ENCODE data around the gene CLSTN3. TPM values are rescaled to one million over a fixed set of nuclear protein-coding genes. Genes with fewer than 3 reads are reported as not detected.

The CLSTN3 gene
- total and polyA plus RNA-seq, 9 of the 15 experiments (the other 6 are each of a cell fraction or from before 2014, with no cell fraction given) = 0.08 to 23.2 (median 11.0) TPM

DNA sequence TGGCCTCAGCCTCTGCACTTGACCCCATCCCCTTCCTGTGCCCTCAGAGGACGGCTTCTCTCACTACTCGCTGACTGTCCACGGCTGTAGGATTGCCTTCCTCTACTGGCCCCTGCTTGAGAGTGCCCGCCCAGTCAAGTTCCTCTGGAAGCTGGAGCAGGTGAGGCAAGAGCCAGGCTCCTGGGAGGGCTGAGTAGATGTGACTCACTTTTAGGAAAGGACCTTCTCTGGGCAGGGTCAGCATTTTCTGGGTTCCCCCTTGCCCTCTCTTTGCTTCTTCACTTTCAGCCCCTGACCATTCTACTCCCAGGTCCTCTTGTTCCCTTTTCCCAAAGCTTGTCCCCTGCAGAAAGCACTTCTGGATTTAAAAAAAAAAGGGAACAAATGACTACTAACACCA lies 7.7 kb downstream of the CLSTN3 start:
- intact Hi-C loops (cut with micrococcal nuclease) (no loop called here), in situ Hi-C loops (cut with MboI) (no loop called here)
- no peak overlapping the region for H3K4me2 ChIP-seq (ENCODE audit: insufficient read depth, low read length)
- H3K79me2 ChIP-seq (ENCODE audit: control insufficient read depth, insufficient read depth, low read length) = no peaks in the 10 kb centered on the region
- FAIRE-seq = no peak
- 86% methylated on average over 4 of the region's 4 CpGs for WGBS (ENCODE audit: insufficient coverage, low coverage, missing lambda C conversion rate)
- TF ChIP-seq GATA2 (CRISPR knock-in tag; IDR thresholded peaks at IDR 0.05) = no peak
- TF ChIP-seq, protein P1, sequence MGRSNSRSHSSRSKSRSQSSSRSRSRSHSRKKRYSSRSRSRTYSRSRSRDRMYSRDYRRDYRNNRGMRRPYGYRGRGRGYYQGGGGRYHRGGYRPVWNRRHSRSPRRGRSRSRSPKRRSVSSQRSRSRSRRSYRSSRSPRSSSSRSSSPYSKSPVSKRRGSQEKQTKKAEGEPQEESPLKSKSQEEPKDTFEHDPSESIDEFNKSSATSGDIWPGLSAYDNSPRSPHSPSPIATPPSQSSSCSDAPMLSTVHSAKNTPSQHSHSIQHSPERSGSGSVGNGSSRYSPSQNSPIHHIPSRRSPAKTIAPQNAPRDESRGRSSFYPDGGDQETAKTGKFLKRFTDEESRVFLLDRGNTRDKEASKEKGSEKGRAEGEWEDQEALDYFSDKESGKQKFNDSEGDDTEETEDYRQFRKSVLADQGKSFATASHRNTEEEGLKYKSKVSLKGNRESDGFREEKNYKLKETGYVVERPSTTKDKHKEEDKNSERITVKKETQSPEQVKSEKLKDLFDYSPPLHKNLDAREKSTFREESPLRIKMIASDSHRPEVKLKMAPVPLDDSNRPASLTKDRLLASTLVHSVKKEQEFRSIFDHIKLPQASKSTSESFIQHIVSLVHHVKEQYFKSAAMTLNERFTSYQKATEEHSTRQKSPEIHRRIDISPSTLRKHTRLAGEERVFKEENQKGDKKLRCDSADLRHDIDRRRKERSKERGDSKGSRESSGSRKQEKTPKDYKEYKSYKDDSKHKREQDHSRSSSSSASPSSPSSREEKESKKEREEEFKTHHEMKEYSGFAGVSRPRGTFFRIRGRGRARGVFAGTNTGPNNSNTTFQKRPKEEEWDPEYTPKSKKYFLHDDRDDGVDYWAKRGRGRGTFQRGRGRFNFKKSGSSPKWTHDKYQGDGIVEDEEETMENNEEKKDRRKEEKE (IDR thresholded peaks at IDR 0.05; ENCODE audit: borderline replicate concordance in 1 of 2, control insufficient read depth in 1 of 2, low read depth in 2 of 2, low read length in 1 of 2) = no peak
- TF ChIP-seq MEF2A (IDR thresholded peaks at IDR 0.05; ENCODE audit: control insufficient read depth, low read depth, low read length) = no peak
- no peak for TF ChIP-seq NONO (IDR thresholded peaks at IDR 0.05; ENCODE audit: low read depth in 2 of 2, low read length in 1 of 2)
- TF ChIP-seq, protein P2, sequence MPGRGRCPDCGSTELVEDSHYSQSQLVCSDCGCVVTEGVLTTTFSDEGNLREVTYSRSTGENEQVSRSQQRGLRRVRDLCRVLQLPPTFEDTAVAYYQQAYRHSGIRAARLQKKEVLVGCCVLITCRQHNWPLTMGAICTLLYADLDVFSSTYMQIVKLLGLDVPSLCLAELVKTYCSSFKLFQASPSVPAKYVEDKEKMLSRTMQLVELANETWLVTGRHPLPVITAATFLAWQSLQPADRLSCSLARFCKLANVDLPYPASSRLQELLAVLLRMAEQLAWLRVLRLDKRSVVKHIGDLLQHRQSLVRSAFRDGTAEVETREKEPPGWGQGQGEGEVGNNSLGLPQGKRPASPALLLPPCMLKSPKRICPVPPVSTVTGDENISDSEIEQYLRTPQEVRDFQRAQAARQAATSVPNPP (IDR thresholded peaks at IDR 0.05; ENCODE audit: borderline replicate concordance, insufficient read depth, insufficient read length) = no peak
- TF ChIP-seq, protein P3, sequence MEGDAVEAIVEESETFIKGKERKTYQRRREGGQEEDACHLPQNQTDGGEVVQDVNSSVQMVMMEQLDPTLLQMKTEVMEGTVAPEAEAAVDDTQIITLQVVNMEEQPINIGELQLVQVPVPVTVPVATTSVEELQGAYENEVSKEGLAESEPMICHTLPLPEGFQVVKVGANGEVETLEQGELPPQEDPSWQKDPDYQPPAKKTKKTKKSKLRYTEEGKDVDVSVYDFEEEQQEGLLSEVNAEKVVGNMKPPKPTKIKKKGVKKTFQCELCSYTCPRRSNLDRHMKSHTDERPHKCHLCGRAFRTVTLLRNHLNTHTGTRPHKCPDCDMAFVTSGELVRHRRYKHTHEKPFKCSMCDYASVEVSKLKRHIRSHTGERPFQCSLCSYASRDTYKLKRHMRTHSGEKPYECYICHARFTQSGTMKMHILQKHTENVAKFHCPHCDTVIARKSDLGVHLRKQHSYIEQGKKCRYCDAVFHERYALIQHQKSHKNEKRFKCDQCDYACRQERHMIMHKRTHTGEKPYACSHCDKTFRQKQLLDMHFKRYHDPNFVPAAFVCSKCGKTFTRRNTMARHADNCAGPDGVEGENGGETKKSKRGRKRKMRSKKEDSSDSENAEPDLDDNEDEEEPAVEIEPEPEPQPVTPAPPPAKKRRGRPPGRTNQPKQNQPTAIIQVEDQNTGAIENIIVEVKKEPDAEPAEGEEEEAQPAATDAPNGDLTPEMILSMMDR (IDR thresholded peaks at IDR 0.05 in 2 of 3, conservative IDR thresholded peaks at IDR 0.05 in 1 of 3; ENCODE audit: insufficient read depth in 2 of 3, low read depth in 1 of 3, low read length in 3 of 3) = no peak
- TF ChIP-seq NEUROD1 (IDR thresholded peaks at IDR 0.05; ENCODE audit: borderline replicate concordance, low read depth, low read length, partially characterized antibody) = no peak
- TF ChIP-seq, protein P4, sequence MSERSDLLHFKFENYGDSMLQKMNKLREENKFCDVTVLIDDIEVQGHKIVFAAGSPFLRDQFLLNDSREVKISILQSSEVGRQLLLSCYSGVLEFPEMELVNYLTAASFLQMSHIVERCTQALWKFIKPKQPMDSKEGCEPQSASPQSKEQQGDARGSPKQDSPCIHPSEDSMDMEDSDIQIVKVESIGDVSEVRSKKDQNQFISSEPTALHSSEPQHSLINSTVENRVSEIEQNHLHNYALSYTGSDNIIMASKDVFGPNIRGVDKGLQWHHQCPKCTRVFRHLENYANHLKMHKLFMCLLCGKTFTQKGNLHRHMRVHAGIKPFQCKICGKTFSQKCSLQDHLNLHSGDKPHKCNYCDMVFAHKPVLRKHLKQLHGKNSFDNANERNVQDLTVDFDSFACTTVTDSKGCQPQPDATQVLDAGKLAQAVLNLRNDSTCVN (CRISPR knock-in tag; IDR thresholded peaks at IDR 0.05) = no peak
- no peak for TF ChIP-seq NFIC (IDR thresholded peaks at IDR 0.05)
- no peak for TF ChIP-seq MCM3 (IDR thresholded peaks at IDR 0.05)
- no peak for TF ChIP-seq CHD2 (IDR thresholded peaks at IDR 0.05; ENCODE audit: low read depth, low read length)
- TF ChIP-seq, protein P5, sequence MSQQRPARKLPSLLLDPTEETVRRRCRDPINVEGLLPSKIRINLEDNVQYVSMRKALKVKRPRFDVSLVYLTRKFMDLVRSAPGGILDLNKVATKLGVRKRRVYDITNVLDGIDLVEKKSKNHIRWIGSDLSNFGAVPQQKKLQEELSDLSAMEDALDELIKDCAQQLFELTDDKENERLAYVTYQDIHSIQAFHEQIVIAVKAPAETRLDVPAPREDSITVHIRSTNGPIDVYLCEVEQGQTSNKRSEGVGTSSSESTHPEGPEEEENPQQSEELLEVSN (IDR thresholded peaks at IDR 0.05; ENCODE audit: borderline replicate concordance in 1 of 2, extremely low read depth in 1 of 2, insufficient read depth in 1 of 2, insufficient read length in 1 of 2, low read depth in 1 of 2, low read length in 1 of 2, poor library complexity in 1 of 2, severe bottlenecking in 1 of 2) = no peak
- TF ChIP-seq SREBF2 (CRISPR knock-in tag; IDR thresholded peaks at IDR 0.05) = no peak
- H2AFZ ChIP-seq (ENCODE audit: low read depth, low read length) = no peak overlapping the region
- no TSS peak for BruUV-seq (replicated peaks)
- H3K9ac ChIP-seq (ENCODE audit: insufficient read depth in 1 of 2, low read depth in 2 of 2, low read length in 2 of 2) = no peak overlapping the region
- DNase-seq (ENCODE audit: extremely low read depth in 1 of 4, low spot score in 3 of 4) = no peak
- H3K27ac ChIP-seq (ENCODE audit: extremely low read depth, low read depth, low read length) = no peak overlapping the region
- peaks cover 0 to 5% of the 10 kb centered on the region in 2 experiments; a peak in 2 of 5 replicates for H3K4me1 ChIP-seq (replicated peaks in 1 of 2; ENCODE audit: control insufficient read depth in 2 of 2, insufficient read depth in 2 of 2, low read length in 2 of 2)
- no peaks in the 10 kb centered on the region for H3K9me1 ChIP-seq (ENCODE audit: control insufficient read depth, insufficient read depth, low read length)
- CTCF ChIA-PET (ENCODE audit: low intra/inter-chr PET ratio) = no interaction called here
- H3K9me3 ChIP-seq (replicated peaks; ENCODE audit: control insufficient read depth, insufficient read depth, low read depth, low read length) = no peaks in the 10 kb centered on the region
- H4K20me1 ChIP-seq (replicated peaks; ENCODE audit: control insufficient read depth, insufficient read depth, low read length) = no peaks in the 10 kb centered on the region
- peaks cover 38% of the 10 kb centered on the region; the same call in 2 of the 3 replicates for H3K36me3 ChIP-seq (ENCODE audit: control insufficient read depth, insufficient read depth, low read length)
- H3K4me3 ChIP-seq = no peak overlapping the region
- no peaks in the 10 kb centered on the region for H3K27me3 ChIP-seq (ENCODE audit: control insufficient read depth in 2 of 2, insufficient read depth in 2 of 2, low read length in 2 of 2)
- POLR2A ChIA-PET = no interaction called here
- ATAC-seq = no peak

All from K562 (cell line).